GM18867 (cell line): ENCODE measurements around the gene SERINC5.
"Not testable (repeated sequence)": the region's sequence is repeated elsewhere in the genome, so short reads cannot be mapped to it uniquely, and the experiment has no call there.

Experiments
- ATAC-seq: cut with Tn5 transposase; IDR thresholded peaks from one replicate; pipeline ENCODE4 v1.9.1; 2021; ENCODE audit warnings: mild to moderate bottlenecking, moderate library complexity; ENCODE audit not compliant: unreplicated experiment

SERINC5 gene

DNA sequence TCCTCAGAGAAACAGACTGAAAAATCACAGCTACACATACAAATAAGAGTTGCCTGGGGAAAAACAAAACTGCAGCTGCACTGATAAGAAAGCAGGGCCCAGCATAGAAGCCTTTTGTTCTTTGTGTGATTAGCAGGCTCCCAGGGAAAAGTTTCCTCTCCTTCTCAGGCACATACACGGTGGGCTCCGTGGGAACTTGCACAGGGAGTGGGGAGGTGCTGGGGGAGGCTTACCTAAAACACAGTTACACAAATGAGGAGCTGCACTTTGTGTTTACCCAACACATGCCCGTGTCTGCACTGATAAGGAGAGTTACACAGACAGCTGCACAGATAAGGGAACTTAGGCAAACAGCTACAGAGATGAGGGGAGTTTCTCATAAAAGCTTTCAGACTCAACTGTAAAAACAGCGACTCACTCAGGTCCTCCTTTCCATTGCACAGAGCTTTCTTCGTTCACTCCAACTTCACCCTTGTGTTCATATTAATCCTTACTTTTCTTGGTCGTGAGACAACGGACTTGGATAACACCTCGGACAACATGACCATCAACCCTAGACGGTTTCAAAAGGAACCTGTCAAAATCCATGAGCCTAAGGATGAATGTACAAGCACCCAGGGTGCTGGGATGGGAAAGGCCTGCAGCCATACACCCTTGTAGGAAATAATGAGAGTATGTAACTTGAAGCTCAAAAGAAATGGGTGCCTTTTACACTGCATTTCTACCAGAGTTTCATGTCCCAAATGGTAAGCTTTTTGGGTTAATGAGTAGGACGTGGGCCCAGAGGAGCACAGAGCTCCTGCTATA lies 50.8 kb downstream of the SERINC5 start:
- ATAC-seq, result no peak

DNA sequence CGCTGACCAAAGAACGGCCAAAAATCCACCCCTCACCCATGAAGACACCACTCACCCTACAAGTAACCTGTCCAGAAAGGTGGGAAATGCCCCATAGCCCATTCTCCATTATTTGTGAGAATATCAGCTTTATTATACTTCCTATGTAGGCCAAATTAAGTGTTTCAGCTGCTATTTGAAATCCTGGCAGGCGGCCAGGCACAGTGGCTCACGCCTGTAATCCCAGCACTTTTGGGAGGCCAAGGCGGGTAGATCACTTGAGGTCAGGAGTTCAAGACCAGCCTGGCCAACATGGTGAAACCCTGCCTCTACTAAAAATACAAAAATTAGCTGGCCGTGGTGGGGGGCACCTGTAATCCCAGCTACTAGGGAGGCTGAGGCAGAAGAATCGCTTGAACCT lies 54.1 kb downstream of the SERINC5 start:
- not testable (repeated sequence) for ATAC-seq

DNA sequence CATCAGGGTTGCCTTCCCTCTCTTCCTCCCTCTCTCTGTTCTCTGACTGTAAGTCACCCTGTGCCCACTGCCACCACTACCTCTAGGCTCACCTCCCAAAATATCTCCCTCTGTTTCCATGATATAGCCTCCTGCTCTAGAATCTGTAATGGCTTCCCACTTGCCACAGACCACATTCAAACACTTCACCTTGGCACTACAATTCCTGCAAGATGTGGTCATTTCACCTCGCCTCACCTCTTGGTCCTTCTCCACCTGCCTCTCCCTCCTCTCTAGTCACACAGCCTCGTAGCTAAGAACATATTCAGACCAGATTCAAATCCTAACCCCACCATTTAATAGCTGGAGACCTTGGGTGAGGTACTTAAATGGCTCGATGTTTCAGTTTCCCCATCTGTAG lies 56.9 kb downstream of the SERINC5 start:
- ATAC-seq, result no peak

- no peak for ATAC-seq
Observed at GRCh38 chr5:80198399-80198798, 57.4 kb downstream of the SERINC5 start.

DNA sequence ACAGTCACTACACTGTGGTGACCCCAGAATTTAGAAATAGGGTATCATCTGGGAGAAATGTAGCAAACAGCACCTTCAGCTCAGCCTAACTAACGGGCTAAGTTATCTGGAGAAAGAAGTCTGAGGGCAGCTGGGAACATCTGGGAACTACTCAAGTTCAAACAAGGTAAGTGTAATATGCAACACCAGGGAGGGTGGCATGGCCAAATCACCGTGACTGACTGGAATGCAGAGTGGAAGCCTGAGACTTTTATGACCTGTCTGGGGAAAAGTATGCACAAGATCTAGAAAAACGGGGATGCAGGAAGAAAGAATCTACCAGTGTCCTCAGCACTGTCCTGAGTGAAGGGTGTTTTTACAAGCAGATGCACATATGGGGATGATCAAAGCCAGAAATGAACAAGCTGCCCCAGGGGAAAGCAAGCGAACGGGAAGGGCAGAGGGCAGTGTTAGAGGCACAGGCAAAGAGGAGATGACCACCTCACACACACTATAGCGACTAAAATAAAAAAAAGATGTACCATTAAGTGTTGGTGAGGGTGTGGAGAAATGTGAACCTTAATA lies 59.9 kb downstream of the SERINC5 start:
- ATAC-seq, result no peak

- ATAC-seq, result no peak
Observed at GRCh38 chr5:80194468-80194867, 61.4 kb downstream of the SERINC5 start.

- ATAC-seq, result no peak
Observed at GRCh38 chr5:80193401-80193800, 62.4 kb downstream of the SERINC5 start.

DNA sequence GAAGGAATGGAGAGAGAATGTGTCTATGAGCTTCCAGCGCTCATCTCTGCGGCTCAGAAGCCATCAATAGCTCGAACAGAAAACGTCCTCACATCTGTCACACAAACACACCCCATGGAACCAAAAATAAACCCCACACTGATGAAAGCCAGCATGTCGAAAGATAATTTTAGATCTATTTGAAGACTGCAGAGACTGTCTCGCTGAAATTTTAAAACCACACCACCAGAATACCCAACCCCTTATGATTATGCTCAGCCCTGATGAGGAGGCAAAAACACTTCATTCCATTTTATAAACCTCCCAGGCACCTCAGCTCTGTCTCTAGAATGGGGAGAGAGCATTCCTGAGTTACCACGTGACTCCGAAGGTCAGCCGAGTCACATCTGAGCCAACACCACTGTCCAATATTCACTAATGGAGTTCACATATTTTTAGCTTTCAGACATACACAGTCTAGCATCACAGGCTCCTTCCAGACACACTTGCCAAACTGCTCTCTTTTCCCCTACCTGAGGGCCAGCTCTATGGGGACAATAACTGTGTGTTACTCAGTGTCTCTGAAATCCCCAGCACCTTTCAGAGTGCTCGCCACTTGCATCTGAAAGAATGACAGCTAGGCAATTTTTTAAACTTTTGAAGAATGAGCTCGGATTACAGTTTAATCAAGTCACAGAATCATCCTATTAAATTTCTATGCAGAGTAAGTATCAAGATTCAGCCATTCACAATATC lies 63.2 kb downstream of the SERINC5 start:
- no peak for ATAC-seq

DNA sequence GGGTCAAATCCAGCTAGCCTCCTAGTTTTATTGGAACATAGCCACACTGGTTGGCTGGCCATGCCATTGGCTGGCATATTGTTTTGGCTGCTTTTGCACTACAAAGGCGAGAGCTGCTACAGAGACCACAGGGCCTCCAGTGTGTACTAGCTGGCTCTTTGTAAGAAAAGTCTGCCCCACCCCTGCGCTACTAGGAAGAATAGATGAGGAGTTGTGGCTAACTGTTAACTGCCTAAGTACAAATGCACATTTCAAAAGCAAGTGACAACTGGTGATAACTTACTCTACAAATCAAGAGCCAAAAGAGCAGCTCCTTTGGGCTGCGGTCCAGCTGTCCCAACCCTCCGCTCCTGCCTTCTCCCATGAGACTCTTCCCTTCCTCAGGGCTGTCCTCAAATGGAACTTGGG lies 63.9 kb downstream of the SERINC5 start:
- ATAC-seq, result no peak

DNA sequence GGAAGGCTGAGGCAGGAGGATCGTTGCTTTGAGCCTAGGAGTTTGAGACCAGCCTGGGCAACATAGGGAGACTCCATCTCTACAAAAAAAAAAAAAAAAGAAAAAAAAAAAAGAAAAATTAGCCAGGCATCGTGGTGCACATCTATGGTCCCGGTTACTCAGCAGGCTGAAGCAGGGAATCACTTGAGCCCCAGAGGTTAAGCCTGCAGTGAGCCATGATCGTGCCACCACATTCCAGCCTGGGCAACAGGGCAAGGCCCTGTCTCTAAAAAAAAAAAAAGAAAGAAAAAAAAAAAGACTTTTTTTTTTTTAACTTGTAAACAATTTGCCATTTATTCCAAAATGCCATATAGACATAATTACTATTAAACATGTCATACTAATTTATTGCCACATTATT lies 64.5 kb downstream of the SERINC5 start:
- no peak for ATAC-seq

GRCh38 chr5:80190960-80191359 lies 64.9 kb downstream of the SERINC5 start:
- no peak for ATAC-seq

DNA sequence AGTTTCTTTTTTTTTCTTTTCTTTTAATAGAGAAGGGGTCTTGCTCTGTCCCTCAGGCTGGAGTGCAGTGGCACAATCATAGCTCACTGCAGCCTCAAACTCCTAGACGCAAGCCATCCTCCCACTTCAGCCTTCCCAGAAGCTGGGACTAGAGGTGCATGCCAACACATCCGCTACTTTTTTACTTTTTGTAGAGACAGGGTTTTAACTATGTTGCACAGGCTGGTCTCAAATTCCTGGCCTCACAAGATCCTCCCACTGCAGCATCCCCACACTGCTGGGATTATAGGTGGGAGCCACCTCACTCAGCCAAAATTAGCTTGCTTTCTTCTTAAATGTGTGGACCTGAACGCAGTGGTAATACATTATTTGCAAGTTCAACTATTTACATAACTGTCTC lies 66.1 kb downstream of the SERINC5 start:
- no peak for ATAC-seq

GRCh38 chr5:80189201-80189600 lies 66.6 kb downstream of the SERINC5 start:
- no peak for ATAC-seq

- ATAC-seq, result no peak
Observed at GRCh38 chr5:80187421-80188090, 68.3 kb downstream of the SERINC5 start.

DNA sequence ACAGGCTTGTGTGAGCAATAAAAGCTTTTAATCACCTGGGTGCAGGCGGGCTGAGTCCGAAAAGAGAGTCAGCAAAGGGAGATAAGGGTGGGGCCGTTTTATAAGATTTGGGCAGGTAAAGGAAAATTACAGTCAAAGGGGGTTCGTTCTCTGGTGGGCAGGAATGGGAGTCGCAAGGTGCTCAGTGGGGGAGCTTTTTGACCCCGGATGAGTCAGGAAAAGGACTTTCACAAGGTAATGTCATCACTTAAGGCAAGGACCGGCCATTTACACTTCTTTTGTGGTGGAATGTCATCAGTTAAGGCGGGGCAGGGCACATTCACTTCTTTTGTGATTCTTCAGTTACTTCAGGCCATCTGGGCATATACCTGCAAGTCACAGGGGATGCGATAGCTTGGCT lies 70.3 kb downstream of the SERINC5 start:
- ATAC-seq, result not testable (repeated sequence)

GRCh38 chr5:80185095-80185494 lies 70.8 kb downstream of the SERINC5 start:
- ATAC-seq, result no peak

DNA sequence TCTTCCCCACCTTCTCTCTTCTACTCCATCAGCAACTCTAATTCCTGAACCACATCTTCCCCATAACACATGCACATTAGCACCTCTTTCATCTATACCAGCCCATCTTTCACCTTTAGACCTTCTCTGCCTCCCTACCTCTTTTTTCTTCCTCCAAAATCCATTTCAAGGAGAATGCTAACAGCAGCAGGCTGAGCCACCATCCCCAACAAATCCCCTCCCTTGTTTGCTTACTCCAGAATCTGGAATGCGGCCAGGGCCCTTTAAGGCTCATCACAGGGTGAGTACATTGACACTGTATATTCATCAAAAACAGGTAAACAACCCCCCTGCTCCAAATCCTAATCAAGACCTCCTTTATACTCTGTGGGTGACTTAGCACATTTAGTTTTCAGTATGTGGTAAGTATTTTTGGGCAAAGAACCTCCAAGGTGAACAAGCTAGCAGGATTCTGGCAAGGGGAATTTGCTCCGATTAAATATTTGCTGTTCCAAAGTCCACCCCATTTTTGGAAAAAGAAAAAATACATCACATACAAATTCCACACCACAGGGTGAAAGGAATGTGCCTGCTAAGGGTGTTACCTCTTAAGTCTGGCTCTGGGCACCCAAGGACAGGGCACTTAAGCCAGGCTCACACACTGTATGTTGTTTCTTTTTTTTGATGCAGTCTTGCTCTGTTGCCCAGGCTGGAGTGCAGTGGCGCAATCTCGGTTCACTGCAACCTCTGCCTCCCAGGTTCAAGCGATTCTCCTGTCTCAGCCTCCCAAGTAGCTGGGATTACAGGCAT lies 71.4 kb downstream of the SERINC5 start:
- no peak for ATAC-seq

GRCh38 chr5:80183728-80184234 lies 72.1 kb downstream of the SERINC5 start:
- ATAC-seq, result not testable (repeated sequence)

DNA sequence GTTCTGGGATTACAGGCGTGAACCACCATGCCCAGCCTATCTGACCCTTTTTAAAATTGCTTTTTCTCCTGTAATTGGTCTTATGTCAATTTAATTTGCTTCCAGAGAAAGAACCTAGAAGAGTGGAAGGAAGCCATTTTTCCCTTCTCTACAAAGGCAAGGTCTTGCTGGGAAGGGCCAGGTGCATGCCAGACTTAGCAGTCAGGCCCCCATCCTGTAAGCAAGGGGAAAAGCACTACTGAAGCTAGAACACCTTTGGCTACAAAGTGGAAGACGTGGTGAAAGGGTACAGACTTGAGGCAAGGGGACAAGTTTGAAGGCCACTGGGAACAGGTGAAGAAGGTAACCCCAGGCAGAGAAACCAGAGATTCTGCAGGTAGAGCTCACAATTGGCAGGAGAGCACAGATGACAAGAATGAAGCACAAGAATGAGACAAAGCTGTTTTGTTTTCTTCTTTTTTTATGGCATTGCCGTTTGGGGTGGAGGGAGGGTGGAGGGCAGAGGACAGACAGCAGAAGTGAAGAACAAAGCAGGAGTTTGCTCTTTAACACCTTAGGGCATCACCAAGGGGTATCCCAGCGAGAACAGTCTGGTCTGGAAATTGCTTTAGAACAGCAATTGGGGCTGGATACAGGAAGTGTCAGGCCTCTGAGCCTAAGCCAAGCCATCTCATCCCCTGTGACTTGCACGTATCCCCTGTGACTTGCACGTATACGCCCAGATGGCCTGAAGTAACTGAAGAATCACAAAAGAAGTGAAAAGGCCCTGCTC lies 72.9 kb downstream of the SERINC5 start:
- ATAC-seq, result no peak
